Midbrain (tissue), 1 donor: Measurements from ENCODE around the gene PIGW.

ENCODE experiments used
- DNase-seq: peaks from one replicate; lab custom pipeline; 2025; lab: John Stamatoyannopoulos, UW

PIGW gene

DNA sequence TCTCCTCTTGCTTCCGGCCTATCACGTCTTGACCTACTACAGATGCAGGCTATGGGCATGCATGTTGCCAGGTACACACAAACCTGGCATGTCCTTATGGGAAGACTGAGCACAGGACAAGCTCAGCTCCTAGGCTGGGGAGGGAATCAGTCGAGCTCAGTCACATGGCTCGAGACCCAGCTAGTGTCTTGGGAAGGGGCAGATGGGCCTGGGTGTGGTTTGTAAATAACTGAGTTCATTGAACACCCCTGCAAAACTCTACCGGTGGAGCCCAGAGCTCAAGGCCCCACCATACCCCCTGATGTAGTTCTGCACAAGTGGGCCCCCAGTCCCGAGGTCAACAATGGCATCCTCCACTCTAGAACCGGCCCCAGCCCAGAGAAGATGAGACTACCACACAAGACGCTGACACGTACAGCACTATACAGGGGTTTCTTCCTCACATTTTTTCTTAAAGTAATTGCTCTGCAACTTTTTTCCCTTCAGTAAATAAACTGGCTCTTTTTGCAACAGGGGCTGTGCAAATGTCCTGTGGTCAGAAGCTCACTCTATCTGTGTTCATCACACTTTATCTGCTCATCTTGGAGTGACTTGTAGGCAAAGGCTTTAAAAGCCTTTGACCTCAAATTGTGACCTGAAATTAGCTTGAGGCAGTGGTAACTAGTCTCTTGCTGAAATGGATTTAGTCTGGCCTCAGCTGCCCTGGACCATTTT lies 25.4 kb upstream of the PIGW start:
- DNase-seq = no peak

DNA sequence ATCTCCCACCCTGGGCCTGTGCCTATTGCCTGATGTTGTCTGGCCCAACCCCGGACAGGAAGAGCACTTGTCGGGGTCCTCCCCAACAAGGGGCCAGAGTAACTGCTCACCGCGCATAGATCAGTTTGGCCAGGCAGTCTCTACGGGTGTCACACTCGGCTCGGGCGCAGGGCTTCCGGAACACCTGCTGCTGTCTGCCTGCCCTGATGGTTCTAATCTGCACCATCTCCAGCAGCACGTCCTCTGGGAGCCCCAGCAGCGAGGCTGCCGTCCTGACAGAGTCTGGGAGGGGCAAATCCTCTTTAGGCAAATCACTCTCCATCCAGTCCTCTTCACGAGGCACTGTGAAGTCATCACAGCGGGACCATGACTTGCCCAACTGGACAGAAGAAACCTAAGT lies 24.2 kb upstream of the PIGW start:
- DNase-seq = no peak

DNA sequence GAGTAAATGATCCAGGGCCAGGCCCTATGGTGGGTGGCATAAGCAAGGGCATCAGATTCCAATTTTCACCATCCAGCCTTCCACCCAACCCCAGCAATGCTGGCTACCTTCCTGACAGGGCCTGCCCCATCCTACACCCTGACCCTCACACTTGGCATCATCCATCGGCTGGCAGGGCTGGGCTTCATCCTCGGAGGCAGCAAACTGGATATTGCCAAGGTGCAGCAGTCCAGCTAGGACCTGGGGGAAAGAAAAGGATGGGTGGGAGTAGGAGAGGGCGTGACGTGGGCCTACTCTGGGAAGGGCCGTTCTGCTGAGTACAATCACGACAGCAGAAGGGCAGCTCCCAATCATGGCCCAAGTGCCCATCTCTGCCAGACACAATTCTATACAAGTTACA lies 23.6 kb upstream of the PIGW start:
- DNase-seq = no peak

DNA sequence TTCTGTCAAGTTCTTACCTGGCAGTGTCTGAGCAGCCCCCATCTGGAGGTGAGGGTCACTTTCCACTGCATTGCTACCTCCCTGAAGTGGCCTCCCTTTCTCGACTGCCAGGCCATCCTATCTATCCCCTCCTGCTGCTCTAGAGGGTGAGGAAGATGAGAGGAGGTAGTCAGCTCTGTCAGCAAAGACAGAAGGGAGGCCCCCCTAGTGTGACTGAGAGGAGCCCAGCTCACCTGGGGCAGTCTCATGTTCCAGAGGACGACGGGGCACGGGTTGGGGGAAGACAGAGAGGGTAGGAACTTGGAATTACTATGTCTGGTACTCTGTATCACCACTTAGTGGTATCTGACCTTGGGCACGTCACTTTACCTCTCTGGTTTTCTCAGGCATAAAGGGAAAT lies 22.1 kb upstream of the PIGW start:
- DNase-seq = no peak

DNA sequence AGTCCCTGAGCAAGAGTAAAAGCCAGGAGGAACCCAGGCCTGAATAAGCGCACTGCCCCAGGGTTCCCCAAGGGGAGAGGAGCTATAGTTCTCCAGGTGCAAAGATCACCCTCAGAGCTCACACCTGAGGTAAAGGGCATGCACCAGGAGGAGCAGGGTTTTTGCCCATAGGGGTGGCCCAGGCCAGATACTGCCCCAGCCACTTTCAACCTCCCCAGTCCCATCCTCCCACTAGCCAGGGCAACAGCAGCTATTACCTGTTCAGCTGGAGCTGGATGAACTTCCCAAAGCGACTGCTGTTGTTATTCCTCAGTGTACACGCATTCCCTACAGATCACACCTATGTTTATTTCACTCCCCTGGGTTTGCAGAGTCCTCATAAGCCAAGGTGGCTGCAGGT lies 19.9 kb upstream of the PIGW start:
- DNase-seq = no peak

DNA sequence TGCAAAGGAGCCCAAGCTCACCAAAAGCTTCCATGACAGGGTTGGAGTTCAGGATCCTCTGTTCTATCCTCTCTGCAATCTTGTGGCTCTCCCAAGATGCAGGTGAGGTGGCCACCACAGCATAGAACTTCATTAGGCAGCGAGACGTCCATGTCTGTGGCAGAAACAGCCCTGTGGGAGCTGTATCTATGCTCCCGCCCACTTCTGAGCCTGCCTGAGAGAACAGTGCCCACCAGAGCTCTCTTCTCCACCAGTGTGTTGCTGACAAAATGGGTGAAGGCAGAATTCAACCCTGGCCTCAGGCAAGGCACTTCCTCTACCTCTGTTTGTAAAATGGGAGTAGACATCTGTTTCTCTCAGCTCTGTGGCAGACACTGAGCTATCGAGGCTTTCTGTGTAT lies 18.9 kb upstream of the PIGW start:
- no peak for DNase-seq

DNA sequence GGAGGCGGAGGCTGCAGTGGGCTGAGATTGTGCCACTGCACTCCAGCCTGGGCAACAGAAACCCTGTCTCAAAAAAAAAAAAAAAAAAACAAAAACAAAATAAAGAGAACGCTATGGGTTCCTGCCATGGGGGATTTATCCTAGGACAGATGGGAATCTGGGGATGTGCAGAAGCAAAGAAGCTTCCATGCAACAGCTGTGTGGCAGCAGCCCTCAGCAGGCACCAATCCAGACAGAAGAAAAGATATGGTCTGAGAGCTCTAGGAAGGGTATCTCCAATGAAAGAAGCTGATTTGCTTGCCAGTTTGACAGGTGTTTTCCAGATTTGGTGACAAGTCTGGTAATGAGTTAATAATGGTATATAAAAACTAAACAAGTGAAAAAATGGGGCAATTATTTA lies 11.7 kb upstream of the PIGW start:
- DNase-seq = no peak

DNA sequence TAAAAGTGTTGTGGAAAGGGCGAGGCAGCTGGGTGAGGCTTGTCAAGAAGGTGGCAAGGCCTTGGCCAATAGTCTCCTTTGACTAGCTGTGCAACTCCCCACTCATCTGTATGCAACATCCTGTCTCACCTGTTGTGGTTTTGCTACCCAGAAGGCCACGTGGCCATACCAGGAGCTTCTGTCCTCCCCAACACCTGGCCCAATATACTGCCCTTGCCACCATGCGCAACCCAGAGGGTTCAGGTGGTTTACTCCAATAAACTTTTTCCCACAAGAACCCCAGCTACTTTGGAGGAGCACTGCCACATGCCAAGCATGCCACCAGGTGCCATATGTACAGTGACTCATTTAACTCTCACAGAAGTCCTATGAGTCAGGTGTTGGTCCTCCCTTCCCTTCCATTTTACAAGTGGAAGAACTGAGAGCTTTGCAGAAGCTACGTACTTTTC lies 10.3 kb upstream of the PIGW start:
- no peak for DNase-seq

DNA sequence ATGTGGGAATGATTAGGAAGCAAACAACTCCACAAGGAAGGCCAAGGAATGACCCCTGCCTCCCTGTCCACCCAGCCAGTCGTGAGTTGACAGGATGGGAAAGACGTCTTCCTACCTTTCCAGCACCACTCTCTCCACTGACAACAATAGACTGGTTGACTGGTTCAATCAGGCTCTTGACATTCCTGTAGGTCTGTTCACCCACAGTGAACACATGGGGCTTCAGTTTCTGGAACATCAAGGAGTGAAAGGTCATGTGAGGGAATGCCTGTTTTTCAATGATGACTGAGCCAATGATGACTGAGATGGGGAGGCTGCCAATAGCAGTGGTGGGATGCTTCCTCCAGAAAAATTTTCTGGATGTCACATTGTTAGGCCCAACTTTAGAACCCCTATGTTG lies 9.7 kb upstream of the PIGW start:
- DNase-seq = no peak

DNA sequence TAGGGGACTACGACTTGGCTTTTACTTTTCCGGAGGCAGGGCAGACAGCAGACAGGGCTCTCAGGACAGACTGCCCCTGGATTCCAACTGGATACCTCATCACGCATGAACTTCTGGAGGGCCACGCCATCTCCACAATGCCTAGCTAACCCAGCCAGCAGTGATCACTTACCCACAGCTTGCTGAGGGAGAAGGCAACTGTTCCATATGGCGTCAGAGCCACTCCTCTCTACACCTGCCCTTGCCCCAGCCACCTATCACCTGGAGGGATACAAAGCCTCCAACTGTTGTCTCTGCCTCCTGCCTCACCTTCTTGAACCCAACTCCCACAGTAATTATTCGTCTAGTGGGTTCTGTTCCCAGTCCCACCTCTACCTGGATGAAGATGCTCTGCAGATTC lies 8.9 kb upstream of the PIGW start:
- DNase-seq = no peak

DNA sequence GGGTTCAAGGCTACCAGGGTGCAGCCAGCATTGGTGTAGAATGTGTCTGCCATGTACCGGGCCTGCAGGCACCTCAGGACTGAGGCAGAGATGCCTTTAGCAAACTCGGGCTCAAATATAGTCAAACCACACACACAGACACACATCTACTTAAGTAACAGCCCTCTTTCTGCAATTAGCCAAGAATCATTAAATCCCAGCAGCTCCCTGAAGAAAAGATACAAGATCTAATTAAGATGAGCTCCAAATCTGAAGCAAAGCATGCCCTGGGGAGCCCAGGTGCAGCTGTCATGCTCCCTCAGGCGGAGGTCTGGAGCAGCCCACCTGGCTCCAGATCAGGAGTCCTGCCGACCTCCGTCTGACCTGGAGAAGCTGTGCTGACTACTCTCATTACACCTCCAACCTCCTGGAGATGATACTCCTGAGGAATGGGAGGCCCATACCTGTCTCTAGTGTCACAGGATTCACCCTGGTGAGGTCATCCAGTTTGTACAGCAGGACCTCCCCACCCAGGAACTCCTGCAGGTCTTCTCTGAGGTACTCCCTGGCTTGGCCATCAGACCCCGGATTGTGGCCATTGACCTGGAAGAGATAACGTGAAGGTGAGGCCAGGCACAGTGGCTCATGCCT lies 7.1 kb upstream of the PIGW start:
- DNase-seq = no peak

DNA sequence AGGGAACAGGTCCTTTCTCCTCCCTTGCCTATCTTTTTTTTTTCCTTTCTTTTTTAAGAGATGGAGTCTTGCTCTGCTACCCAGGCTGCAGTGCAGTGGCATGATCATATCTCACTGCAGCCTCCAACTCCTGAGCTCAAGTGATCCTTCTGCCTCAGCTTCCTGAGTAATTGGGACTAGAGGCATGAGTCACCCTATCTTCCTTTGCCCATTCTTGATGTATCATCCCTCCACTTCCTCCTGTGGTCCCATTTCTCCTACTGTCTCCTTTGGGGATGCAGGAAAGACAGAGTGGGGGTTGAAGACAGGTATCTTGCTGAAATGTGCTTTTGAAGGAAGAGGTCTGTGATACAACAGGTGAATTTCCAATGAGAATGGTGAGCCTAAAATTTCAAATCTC lies 5.7 kb upstream of the PIGW start:
- no peak for DNase-seq

DNA sequence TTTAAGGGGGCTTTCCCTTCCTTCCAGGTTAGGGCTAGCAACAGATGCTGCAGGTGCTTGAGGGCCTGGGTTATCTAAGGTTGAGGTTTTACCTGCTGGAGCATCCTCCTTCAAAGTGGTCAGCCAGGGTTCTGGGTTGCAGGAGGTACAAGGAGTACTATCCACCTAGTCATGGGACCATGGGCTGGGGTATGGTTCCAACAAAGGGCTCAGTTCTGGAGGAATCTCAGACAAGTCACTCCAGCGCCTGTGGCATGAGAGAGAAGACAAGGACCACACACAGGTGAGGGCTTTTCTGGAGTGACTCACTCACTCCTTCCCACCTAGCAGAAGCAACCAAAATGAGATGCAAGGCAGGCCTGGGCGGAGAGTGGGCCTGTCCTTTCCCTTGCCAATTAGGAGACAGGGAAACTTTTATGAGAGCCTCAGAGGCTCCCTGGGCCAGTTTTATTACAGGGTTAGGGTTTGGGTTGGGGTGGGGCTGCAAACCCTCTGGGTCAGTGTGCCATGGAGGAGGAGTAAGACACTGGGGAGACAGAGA lies 2.3 kb upstream of the PIGW start:
- no peak for DNase-seq

DNA sequence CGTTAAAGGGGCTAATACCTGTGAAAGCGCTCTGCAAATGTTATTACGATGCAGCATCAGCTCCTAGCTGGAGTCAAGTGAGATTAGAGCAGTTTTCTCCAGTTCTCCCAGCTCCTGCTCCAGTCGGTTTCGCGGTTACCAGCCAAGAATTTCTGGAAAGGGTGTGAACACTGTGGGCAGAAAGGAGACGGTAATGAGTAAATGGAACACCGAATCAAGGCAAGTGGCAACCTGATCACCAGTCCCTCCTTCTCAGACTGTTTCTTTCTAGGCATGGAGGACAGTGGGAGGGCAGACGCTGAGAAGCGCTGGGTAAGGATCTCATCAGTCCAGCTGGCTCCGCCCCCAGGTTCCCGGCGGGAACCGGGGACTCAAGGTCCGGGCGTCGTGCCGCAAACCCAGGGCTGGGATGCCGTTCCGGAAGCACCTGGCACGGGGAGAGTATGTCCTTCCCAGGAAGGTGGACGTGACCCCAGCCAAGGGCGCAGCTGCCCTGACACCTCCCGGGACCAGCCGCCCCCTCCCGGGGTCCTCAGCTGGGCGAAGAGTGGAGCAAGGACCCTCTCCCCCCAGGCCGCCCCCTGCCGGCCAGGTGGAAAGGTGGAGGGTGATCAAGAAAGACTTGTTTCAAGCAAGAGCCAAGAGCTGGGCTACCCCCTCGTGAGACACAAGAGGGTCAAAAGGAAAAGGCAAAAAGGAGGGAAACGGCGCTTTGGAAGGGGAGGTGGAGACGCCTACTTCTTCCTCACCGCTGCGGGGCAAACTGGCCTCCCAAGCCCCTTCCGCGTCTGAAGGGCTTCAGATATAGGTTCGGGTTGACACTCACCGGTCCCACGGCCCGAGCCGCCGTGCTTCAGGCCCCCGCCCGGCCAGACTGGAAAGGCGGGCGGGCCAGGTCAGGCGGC lies 600 bp upstream of the PIGW start:
- peak; percentile 55 for DNase-seq

DNA sequence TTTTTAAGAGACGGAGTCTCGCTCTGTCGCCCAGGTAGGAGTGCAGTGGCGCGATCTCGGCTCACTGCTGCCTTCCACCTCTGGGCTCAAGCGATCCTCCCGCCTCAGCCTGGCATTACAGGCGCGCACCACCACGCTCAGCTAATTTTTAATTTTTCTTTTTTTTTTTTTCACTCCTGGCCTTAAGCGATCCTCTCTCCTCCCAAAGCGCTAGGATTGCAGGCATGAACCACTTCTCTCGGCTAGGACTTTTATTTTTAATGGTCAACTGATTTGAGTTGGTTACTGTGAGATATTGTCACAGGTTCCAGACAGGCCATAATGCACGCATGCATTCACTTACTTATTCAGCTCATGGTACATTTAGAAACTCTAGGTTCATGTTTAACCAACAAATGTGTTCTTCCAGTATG lies 888 bp downstream of the PIGW start:
- no peak for DNase-seq

DNA sequence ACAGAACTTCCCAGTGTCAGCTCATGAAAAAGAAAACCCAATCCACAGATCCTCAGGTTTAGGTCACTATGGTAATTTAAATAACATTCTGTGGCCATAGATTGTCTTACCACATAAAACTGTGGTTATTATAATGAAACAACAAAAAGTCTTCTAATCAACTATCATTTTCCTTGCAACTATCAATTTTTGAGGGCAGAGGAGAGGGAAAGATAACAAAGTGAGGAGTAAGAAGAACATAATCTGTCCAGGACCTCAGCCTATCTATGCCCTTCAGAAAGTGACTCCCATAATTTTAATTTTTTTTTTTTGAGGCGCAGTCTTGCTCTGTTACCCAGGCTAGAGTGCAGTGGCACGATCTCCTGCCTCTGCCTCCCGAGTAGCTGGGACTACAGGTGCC lies 5.9 kb downstream of the PIGW start:
- no peak for DNase-seq

DNA sequence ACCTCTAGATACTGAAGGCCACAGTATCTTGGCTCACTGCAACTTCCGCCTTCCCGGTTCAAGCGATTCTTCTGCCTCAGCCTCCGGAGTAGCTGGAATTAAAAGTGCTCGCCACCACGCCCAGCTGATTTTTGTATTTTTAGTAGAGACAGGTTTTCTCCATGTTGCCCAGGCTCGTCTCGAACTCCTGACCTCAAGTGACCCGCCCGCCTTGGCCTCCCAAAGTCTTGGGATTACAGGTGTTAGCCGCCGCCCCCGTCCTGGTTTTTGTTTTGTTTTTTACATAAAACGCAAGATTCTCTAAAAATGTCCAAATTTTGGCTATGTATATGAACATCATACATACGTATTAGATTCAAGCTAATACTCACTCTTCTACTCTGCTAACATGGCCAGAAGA lies 8.0 kb downstream of the PIGW start:
- no peak for DNase-seq

DNA sequence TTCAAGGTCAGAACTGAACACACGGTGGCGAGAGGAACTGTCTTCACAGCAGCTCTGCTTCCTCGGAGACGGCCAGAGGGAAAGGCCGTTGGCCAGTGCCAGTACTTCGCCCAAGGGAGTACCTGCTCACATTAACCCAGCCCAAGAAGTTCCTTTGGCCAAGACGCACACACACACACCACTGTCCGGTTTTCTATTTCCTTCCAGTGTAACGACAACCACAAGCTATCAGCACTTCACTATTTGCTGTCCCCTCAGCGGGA lies 9.2 kb downstream of the PIGW start:
- DNase-seq = peak; percentile 33

DNA sequence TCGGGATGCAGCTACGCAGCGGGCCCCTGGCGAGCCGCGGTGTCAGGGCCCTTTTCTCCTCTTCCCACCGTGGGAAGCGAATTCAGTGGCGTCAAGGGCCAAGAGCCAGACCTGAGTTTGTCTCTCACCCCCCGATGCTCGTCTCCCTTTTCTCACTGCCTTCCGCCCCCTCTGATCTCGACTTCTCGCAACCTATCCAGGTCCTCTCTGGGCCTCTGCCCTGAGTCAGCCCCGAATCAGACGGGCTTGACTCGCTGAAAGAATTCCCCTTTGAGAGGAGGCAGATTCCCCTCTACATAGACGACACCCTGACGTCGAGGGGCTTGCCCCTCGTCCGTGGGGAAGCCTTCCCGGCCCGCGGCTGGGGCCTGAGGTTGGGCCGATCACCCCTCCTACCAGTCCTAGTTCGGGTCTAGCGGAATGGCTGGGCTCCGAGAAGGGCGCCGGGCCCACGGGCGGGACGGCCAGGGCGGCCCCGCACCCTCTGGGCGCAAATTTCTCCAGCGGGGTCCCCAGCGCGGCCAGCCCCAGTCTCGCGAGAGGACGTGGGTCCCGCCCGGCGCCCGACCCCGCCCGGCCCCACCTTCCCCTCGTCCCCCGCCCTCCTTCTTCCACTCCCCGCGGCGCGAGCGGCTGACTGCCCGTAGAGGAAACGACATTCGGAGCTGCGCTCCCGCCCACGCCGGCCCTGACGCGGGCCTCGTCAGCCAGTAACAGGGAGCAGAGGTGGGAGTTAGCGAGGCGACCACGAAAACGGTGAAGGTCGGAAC lies 9.7 kb downstream of the PIGW start, which contains the start of gene GGNBP2:
TSS of gene GGNBP2 (plus strand) at position 613 of the 770 bp plus-strand sequence. CDS start 806 bp downstream, outside the sequence.
- DNase-seq = peak; percentile 88

DNA sequence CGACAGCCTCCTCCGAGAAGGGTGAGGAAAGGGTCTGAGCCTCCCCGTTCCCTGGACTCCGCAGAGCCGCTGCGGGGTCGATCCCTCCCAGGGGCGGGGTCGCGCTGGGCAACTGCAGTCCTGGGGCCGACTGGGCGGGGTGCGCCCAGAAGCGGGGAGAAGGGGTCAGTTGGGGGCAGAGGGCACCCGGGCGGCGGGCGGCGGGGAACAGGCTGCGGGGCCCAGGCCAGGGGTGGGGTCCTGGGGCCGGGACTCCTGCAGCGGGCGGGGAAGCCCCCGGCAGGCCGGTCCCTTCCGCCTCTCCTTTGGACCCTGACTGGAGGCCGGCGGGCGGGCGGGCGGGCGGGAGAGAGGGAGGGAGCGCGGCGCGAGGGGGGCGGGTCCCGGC lies 10.3 kb downstream of the PIGW start:
- DNase-seq = no peak

DNA sequence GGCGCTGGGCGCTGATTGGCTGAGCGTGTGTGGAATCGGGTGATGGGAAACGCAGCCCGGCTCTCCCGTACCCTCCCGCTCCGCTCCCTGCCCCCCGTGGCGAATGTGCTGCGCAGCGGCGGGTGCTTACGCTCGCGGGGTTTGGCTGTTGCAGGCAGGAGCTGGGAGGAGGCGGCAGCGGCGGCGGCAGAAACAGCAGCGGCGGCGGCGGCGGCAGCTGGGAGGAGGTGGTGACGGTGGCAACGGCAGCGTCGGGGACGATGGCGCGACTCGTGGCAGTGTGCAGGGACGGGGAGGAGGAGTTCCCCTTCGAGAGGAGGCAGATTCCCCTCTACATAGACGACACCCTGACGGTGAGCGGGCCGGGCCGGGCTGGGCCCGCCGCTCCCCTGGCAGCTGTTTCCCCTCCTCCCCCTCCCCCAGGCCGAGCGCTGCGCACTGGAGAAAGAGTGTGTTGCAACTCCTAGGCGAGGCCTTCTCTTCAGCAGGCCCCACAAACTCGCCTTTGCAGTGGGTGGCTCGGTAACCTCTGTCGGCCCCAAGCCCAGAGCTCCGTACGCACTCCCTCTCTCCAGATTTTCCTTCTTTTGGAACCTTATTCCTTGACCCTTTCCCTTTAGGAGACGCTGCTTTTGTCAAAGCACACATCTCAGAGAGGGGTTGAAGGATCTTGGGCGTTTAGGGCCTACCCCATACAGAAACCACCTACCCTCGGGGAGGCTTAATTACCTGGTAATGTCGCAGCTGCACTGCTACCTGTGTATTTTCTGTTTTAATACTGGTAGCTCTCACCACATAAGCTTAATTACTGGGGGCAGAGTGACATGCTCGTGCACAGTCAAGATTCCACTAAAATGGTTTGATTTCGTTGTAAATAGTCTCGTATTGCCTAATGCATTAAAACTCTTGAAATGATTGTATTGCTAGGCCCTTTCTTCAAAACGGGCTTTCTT lies 11.0 kb downstream of the PIGW start:
- DNase-seq = peak; percentile 98
